ENCODE measurements around the gene MED13L.
A peak's percentile ranks its signal among the peaks of the same experiment; 100 is the strongest.
"Not testable (repeated sequence)": the region's sequence is repeated elsewhere in the genome, so short reads cannot be mapped to it uniquely, and the experiment has no call there.

Gene MED13L

DNA sequence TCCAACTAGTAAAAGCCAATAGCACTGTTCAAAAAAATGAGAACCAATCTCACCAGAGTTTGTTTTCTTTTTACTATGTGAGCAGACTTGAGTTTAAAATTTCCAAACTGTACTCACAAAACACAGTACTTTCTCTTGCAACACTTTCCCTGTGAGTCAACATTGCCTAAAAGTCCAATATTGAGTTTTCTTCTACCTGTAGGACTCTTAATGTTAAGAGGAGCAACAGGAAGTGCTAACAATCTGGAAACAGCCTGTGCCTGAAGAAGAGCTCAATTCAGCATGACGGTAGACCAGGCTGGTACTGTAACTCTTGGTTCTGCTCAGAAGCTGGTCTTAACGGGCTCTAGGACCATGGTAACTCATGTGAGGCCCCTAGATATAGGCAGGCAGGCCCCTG is 144.3 kb downstream of the MED13L start:
- no peak overlapping the region for H3K4me3 ChIP-seq (replicated peaks; ENCODE audit: low read depth, low read length)
- DNase-seq (ENCODE audit: low read depth), result peak; percentile 60
- TF ChIP-seq, protein P1, sequence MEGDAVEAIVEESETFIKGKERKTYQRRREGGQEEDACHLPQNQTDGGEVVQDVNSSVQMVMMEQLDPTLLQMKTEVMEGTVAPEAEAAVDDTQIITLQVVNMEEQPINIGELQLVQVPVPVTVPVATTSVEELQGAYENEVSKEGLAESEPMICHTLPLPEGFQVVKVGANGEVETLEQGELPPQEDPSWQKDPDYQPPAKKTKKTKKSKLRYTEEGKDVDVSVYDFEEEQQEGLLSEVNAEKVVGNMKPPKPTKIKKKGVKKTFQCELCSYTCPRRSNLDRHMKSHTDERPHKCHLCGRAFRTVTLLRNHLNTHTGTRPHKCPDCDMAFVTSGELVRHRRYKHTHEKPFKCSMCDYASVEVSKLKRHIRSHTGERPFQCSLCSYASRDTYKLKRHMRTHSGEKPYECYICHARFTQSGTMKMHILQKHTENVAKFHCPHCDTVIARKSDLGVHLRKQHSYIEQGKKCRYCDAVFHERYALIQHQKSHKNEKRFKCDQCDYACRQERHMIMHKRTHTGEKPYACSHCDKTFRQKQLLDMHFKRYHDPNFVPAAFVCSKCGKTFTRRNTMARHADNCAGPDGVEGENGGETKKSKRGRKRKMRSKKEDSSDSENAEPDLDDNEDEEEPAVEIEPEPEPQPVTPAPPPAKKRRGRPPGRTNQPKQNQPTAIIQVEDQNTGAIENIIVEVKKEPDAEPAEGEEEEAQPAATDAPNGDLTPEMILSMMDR (IDR thresholded peaks at IDR 0.05; ENCODE audit: low read length, missing control alignments), result no peak

DNA sequence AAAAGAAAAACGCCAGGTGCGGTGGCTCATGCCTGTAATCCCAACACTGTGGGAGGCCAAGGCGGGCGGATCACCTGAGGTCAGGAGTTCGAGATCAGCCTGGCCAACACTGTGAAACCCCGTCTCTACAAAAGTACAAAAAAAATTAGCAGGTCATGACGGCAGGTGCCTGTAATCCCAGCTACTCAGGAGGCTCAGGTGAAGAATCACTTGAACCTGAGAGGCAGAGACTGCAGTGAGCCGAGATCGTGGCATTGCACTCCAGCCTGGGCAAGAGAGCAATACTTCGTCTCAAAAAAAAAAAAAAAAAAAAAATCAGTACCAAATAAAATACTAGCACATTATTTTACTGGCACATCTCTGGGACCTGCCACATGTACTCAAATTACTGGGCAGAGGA is 145.5 kb downstream of the MED13L start:
- H3K4me3 ChIP-seq (replicated peaks; ENCODE audit: low read depth, low read length); DNase-seq (ENCODE audit: low read depth): not testable (repeated sequence)

DNA sequence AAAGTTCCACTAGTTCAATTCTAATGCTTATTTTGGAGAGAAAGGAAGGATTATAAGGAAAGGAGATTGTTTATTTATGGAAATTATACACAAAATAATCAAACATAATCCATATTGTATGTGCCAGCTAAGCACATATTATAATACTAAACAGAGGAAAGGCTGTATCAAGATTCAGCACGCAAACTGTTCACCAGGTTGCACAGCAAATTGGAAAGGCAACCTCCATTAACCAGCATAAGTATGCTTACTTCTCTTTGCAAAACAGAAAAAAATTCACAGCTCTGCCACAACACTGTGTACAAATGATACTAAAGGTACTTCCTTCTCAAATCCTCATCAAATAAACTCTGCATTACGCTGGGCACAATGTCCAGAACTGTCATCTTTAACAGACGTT is 146.3 kb downstream of the MED13L start:
- TF ChIP-seq, protein P1 (IDR thresholded peaks at IDR 0.05; ENCODE audit: low read length, missing control alignments), result no peak
- no peak for DNase-seq (ENCODE audit: low read depth)
- no peak overlapping the region for H3K4me3 ChIP-seq (replicated peaks; ENCODE audit: low read depth, low read length)

DNA sequence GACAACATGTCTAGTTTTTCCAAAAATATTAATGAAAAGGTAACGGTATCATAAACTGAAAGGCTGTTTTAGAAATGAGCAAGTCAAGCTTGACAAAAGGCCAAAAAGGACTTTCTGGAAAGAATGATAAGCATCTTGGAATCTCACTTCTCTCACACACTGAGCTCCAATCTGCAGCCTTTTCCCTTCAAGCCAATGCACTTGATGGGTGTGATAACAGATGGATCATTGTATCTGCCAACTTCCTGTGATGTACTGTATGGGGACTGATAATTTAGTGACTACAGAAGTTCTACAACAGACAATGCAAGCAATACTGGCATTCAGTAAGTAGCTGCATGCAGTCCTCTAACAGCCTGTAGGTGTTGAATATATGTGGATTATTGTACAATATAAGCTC is 147.1 kb downstream of the MED13L start:
- TF ChIP-seq, protein P1 (IDR thresholded peaks at IDR 0.05; ENCODE audit: low read length, missing control alignments), result no peak
- H3K4me3 ChIP-seq (replicated peaks; ENCODE audit: low read depth, low read length), result no peak overlapping the region
- DNase-seq (ENCODE audit: low read depth), result no peak

DNA sequence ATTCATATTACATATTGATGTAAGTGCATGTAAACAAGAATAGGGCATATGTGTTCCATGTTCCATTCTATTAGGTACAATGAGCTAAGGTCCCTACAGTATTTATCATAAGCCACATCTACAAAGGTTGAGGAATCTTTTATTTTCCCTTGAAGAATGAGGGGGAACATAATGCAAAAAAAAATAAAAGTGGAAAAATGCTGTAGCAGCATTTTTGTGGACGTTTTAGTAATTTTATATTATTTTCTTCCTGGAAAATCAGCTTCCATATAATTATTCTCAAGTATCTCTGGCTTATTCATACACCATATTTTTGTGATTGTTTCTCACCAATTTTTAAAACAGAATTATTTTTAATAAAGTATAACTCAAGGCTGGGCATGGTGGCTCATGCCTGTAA is 148.7 kb downstream of the MED13L start:
- TF ChIP-seq, protein P1 (IDR thresholded peaks at IDR 0.05; ENCODE audit: low read length, missing control alignments), result no peak
- H3K4me3 ChIP-seq (replicated peaks; ENCODE audit: low read depth, low read length), result no peak overlapping the region
- no peak for DNase-seq (ENCODE audit: low read depth)

DNA sequence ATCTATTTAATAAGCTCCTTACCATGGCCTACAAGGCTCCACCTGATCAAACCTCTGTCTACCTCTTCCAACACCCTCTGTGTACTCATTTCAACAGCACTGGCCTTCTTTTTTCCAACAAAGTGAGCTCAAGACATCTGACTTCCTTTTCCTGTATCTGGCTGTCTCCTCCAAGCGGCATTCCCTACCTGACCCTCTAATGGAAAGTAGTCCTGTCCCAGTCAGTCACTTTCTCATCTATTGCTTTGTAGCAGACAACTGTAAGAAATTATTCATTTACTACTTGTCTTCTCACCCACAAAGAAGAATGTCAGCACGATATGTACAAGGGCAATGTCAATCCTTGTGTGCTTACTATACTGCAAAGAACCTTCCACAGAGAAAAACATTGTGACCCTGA is 149.6 kb downstream of the MED13L start:
- no peak overlapping the region for H3K4me3 ChIP-seq (replicated peaks; ENCODE audit: low read depth, low read length)
- TF ChIP-seq, protein P1 (IDR thresholded peaks at IDR 0.05; ENCODE audit: low read length, missing control alignments), result no peak
- no peak for DNase-seq (ENCODE audit: low read depth)

DNA sequence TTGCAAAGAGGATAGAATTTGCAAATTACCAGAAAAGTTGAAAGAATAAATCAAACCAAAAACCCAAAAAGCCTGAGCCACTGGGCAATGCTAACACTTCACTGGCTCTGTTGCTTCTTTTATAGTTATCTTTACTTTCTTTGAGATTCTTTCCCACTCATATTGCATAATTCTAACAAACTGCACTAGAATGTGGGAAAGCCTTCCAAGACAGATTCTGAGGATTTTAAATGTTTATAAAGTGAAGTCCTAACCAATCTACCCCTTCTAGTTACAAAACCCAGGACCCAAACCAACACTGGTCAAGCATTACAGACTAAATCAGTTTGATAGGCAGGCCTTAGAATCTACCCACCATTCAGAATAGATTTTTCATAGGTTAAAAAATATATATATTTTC is 150.9 kb downstream of the MED13L start:
- no peak overlapping the region for H3K4me3 ChIP-seq (replicated peaks; ENCODE audit: low read depth, low read length)
- peak; percentile 51 for DNase-seq (ENCODE audit: low read depth)
- TF ChIP-seq, protein P1 (IDR thresholded peaks at IDR 0.05; ENCODE audit: low read length, missing control alignments), result no peak
